Stimulated activated CD8-positive, alpha-beta memory T cell treated with anti-CD3 and anti-CD28 coated beads, Interleukin-12 subunit alpha, Interleukin-12 subunit beta, amount 100 ng/mL, for 24 hours (primary cell): ENCODE measurements around the gene THAP11.
"Not testable (repeated sequence)": the region's sequence is repeated elsewhere in the genome, so short reads cannot be mapped to it uniquely, and the experiment has no call there.

Experiments
- DNase-seq: peaks from one replicate; pipeline ENCODE4 v3.0.0-alpha.2; 2020; ENCODE audit errors: extremely low read depth

THAP11 gene

DNA sequence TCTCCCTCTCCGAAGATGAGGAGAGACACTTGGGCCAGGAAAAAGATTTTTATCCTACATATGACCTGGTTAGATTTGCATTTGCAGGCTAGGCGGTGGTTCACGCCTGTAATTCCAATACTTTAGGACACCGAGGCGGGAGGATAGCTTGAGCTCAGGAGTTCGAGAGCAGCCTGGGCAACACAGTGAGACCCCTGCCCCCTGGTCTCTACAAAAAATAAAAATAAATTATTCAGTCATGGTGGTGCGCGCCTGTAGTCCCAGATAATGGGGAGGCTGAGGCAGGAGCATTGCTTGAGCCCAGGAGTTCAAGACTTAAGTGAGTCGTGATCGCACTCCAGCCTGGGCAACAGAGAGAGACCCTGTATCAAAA, 7.9 kb upstream of the THAP11 start:
- DNase-seq, result no peak

DNA sequence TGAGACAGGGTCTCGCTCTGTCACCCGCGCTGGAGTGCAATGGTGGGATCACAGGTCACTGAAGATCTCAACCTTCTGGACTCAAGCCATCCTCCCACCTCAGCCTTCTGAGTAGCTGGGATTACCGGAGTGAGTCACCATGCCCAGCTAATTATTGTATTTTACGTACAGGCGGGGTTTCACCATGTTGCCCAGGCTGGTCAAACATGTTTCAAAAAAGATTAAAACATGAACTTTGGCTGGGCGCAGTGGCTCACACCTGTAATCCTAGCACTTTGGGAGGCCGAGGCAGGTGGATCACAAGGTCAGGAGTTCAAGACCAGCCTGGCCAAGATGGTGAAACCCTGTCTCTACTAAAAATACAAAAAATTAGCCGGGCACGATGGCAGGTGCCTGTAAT, 4.9 kb upstream of the THAP11 start:
- not testable (repeated sequence) for DNase-seq

DNA sequence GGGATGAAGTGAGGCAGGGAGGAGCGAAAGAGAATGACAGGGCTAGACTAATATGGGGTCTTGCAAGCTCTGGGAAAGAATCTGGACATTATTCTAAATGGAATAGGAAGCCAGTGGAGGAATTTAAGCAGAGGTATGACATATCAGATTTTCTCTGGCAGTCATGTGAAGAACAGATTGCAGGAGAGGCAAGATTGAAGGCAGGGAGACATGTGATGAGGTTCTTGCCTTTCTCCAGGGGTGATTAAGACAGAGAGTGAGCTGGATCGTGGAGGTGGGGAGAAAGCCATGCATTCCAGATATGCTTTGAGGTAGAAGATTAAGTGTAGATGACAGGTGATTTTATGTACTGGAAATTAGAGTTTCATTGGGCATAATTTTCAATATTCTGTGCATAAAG, 4.3 kb upstream of the THAP11 start:
- DNase-seq, result no peak

DNA sequence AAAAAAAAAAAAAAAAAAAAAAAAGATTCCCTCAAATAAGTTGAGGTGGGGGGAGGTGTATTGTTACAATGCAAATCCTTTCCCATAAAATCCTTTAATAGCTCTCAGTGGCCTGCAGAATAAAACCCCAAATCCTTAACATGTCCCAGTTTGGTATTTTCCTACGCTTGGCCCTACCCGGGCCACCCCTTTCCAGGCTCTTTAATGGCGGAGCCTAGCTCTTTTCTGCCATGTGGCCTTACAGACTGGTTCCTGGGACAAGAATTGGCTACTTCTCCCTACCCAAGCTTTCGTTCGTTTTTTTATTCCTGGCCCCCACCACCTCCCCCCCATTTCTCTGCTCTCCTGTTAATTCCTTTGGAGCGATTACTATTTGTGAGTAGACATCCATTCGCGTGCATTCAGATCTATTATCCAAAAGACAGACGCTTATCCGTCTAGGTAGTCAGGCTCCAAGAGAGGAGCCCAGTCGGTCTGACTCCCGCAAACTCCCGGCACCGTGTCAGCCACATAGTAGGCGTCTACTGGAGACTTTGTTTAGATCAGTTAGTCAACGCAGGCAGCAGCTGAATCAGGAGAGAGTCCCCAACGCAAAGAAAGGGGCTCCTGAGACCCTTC, 813 bp upstream of the THAP11 start:
- DNase-seq, result no peak

DNA sequence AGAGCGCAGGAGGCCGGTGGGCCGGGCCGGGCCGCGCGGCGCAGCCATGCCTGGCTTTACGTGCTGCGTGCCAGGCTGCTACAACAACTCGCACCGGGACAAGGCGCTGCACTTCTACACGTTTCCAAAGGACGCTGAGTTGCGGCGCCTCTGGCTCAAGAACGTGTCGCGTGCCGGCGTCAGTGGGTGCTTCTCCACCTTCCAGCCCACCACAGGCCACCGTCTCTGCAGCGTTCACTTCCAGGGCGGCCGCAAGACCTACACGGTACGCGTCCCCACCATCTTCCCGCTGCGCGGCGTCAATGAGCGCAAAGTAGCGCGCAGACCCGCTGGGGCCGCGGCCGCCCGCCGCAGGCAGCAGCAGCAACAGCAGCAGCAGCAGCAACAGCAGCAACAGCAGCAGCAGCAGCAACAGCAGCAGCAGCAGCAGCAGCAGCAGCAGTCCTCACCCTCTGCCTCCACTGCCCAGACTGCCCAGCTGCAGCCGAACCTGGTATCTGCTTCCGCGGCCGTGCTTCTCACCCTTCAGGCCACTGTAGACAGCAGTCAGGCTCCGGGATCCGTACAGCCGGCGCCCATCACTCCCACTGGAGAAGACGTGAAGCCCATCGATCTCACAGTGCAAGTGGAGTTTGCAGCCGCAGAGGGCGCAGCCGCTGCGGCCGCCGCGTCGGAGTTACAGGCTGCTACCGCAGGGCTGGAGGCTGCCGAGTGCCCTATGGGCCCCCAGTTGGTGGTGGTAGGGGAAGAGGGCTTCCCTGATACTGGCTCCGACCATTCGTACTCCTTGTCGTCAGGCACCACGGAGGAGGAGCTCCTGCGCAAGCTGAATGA, 606 bp downstream of the THAP11 start:
- DNase-seq, result peak; percentile 17

DNA sequence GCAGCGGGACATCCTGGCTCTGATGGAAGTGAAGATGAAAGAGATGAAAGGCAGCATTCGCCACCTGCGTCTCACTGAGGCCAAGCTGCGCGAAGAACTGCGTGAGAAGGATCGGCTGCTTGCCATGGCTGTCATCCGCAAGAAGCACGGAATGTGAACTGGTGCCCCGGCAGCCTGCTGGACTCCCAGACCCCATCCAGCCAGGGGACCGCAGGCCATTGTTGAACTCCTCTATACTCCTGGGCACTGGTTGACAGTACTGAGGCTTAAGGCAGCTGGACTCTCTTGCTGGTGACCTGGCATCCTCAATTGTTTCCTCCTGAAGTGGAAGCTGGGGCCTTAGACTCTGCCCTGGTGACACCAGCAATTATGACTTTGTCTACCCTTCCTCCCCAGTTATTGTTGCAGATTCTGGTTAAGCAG, 1.2 kb downstream of the THAP11 start:
- DNase-seq, result no peak

DNA sequence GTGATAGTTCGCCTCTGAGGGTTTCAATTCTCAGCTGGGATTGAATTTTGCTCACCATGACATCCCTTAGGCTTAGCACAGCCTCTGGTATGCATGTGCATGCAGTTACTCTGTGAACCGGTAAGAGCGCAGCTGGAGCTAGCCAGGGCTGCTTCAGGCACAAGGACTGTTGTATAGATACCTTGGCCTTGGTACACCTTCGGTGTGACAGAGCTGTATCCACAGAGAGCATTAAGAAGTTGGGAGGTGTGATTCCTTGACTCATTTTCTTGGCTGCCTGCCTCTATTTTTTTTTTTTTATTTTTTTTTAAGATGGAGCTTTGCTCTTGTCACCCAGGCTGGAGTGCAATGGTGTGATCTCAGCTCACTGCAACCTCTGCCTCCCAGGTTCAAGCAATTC, 2.4 kb downstream of the THAP11 start:
- no peak for DNase-seq

DNA sequence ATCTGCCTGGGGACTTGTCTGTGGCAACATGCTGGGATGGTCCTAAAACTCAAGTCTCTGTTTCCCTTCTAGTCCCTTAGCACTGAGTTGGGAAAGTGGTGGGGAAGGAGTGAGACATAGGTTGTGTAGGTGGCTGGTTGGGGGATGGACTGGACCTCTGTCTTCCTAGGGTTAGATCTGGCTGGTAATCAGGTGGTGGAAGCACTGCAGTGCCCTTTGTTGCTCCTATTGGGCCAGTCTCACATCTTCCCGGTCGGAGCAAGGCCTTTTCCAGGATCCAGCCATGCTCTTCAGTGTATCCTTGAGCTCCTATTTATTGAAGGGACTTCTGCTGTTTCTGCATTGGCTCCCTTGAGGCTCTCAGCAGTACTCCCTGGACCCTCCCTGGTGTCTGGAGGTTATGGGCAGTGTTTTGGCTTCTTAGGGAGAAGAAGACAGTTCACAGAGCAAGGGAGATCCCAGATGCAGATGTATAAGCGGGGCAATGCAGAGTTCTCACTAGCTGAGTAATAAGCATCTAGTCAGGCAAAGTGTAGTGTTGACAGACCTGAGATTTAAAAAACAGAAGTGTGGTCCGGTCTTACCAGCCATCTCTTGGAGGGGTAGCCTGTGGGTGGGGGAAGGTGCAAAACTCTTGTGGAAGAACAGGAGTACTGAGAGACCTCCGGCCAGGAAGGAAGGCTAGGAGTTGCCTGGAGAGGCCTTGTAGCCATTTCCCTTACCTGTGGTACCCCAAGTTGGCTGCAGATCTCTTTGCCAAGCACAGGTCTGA, 3.4 kb downstream of the THAP11 start:
- no peak for DNase-seq

DNA sequence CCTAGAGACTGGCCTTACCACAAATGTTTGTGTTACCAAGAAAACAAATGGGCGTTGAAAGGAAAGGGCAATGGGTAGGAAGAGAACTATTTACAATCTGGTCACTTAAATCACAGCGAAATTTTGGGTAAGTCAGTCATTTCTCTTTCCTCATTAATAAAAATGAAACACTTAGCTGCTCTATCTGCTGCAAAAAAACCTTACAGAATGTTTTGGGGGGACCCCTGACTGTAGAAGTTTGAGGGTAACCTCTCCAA, 3.9 kb downstream of the THAP11 start:
- DNase-seq, result no peak

DNA sequence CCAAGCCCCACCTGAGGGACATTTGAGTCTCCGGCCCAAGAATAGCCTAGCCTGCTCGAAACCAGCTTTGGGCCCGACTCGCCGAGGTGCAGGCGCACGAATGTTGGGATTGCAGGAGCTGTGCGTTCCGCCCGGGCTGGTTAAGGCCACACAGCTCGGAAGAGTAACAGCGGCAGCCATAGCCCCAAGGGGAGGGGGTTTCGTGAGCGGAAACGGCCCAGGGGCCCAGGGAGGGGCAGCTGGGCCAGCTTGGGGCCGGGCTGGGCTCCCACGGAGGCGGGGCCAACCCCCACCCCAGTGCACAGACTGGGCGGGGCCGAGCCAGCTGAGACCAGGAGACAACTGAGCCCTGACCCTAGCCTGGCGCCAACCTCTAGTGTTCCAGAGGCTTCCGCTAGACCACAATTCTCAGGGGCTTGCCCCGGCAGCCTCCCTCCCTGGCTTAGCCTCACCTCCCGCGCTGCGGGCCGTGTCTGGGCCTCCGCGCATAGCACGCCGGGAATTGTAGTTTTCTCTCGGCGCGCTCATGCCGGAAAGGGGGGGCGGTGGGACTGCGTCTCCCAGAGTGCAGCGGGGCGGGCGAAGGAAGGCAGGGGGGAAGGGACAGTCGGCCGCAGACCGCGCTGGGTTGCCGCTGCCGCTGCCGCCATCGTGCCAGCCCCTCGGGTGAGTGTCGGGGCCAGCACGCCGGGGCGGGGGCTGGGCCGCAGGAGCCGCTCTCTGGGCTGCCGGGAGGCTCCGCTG, 4.4 kb downstream of the THAP11 start, which contains the start of gene NUTF2:
TSS of gene NUTF2 (plus strand) at position 614 of the 744 bp plus-strand sequence. CDS start 18,198 bp downstream, outside the sequence.
- peak; percentile 88 for DNase-seq

DNA sequence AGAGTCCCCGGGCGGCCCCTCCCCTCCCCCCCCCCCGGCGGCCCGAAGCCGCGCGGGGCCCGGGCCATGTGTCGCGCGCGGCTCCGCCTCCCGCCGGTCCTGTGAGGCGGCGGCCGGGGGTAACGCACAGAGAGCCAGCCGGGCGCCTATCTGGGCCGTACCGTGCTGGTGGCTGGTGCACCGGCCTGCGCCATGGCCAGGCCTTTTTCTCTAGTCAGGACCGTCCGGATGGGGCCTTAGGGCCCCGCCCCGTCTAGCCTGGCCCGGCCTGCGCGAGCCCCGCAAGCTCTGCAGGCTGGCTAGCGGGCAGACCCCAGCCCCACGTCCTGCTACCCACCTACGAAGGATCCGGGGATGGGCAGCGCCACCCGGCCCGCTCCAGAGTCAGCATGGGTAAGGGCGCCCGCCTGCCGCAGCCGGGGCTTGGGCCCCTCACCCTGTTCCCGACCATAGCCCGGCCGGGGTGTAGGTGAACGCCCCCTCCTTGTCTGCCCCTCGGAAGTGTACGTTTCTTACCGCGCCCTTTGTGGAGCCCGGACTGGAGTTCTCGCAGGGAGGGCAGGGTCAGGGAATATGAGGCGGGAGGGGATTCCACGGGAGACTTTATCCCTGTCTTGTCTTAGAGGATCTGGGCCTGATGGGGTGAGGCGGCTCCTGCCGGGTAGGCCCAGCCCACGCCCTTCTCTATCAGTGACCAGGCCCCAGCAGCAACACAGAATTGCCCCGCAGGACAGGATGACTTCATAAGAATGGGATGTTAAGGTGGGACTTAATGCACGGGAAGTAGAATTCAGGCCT, 5.1 kb downstream of the THAP11 start, which contains the start of gene CENPT:
TSS of gene CENPT (minus strand) at position 630 of the 798 bp plus-strand sequence. CDS start 13,834 bp downstream, outside the sequence.
- DNase-seq, result no peak

DNA sequence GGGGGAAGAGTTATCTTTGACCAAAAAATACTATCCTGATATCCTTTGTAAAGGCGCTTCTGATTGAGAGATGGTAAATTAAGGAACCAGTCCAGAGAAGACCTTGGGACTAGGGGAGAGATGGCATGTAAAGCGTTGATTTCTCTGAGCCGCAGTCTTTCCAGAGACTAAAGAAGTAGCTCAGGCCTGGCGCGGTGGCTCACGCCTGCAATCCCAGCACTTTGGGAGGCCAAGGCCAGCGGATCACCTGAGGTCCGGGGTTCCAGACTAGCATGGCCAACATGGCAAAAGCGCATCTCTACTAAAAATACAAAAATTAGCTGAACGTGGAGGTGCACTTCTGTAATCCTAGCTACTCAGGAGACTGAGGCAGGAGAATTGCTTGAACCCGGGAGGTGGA, 6.0 kb downstream of the THAP11 start:
- DNase-seq, result no peak

DNA sequence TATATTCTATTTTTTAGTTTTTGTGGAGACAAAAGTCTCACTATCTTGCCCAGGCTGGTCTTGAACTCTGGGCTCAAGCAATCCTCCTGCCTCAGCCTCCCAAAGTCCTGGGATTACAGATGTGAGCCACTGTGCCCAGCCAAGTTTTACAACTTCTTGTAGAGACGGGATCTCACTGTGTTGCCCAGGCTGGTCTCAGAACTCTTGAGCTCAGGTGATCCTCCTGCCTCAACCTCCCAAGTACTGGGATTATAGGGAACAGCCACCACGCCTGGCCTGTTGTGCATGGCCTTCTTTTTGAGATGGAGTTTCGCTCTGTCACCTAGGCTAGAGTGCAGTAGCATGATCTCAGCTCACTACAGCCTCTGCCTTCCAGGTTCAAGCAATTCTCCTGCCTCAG, 11.6 kb downstream of the THAP11 start:
- DNase-seq, result no peak

DNA sequence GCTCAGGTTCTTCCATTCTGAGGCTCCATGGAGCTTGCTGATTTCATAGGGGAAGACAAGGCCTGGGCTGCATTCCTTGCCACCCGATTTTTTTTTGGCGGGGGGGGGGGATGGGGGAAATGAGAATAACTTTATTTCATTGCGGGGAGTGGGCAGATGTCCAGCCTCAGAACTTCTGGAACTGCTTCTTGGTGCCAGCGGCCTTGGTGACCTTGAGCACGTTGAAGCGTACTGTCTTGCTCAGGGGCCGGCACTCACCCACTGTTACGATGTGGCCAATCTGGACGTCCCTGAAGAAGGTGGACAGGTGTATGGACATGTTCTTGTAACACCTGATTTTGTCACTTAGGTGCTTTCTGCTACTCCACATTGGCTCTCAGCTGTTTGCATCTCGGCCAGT, 13.7 kb downstream of the THAP11 start:
- no peak for DNase-seq

DNA sequence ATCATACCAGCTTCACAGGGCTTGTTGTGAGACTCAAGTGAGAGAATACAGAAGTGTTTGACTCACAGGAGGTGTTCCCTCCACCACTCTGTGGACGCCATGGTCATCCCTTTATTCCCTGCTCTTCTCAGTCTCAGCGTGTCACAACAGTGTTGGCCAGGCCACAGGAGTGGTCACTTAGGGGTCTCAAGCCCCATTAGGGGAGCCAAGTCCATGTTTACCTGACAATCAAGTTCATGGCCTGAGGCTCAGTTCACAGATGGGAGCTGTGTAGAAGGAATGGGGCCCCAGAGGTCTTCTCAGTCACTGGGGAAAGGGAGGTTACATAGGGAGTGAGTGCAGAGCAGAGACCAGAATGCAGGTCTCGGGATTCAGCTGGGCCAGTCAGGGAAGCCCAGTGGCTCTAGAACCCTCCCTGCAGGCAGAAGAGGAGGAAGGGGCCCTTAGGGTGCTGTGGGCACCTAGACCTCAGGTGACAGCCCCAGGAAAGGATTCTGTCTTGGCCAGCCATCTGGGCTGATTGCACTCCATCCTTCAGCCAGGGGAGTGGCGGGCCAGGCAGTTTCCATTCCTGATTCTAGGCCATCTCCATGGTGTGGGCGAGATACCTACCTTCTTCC, 14.9 kb downstream of the THAP11 start:
- no peak for DNase-seq

DNA sequence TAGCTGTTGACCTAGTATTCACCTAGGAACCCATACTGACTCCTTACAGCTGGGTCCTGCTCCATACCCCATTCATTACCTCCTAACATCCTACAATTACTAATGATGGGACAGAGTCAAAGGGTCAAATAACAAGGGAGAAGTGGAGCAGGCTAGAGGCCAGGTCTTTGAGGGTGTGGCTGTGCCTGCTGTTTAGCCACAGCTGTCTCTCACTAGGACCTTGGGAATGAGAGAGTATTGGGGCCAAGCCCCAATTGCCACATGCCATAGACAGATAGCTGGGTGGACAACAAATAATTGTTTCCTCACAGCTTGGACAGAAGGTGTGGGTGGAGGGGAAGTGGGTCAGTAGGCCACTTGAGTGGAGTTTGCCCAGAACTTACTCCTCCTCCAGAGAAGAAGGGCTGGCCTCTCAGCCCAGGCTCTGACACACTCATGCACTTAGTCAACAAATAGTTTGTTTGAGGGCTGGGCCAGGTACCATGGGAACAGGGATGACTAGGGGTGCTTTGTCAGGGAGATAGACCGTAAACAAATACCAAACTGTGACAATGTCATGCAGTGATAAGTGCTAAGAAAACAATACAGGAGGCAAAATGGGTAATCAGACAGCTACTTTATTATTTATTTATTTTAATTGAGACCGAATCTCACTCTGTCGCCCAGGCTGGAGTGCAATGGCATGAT, 15.6 kb downstream of the THAP11 start:
- DNase-seq, result no peak

DNA sequence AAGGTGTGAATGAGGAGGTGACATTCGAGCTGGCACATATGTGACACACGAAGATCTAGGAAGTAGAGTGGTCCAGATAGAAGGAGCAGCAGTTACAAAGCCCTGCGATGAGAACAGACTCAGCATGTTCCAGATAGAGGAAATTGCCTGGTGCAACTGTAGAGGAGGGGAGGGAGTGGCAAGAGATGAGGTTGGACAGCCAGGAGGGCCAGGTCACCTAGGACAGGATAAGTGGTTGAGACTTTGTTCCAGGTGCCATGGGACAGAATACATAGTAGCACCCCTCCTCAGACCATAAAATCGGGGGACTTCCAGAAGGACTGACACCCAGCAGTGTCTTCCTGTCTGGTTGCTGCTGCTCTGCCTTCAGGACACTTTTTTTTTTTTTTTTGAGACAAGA, 16.4 kb downstream of the THAP11 start:
- no peak for DNase-seq

DNA sequence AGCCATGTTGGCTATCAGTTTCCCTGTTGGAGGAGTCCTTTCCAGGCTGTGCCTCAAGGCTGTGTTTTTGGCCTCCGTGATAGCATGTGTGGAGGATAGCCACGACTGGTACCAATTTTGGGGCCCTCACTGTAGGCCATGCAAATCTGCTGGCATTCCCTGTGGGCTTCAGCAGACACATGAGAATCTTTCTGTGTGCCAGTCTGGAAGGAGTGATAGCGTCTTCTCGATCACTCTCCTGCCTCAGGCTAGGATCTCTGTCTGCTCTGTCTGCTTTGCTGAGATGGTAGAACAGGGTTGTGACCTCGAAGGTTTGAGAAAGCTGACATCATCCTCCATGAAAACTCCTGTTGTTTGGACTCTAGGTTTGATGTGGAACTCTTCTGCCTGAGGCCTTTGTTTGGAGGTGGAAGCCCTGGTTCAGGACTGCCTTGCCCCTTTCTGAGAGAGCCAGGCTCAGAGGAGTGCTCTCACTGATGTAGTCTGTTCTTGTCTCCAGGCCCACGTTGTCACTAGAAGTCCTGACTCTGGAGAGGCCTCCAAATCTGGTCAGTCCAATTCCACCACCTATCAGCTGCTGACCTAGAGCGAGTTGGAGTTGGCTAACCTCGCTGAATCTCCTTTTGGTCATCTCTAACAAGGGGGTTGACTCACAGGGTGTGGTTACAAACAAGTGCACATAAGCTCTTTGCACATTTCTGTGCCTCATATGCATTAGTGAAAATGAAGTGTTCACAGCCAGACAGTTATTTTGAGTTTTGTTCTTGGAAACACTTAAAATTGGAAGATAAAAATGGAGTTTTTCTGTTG, 18.7 kb downstream of the THAP11 start:
- DNase-seq, result no peak

DNA sequence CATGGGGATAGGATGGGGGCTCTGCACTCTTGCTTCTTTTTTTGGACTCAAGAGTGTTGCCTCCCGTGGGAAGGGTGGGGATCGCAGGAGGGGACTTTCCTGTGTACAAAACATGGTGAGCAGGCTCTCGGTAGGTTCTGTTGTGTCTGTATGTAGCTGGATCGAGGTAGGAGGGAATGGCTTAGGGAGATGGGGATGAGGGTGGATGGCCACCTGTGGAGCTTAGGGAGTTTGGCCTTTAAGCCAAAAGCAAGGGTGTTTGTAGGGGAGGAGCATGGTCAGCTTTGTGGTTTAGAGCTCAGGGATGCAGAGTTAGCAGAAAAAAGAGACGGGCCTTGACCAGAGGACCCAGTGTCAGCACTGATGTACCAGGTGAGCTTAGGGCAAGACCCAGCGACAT, 19.8 kb downstream of the THAP11 start:
- DNase-seq, result no peak
